Trophoblast cell (in vitro differentiated cells and primary cell): ENCODE measurements around the gene POU6F2.

ENCODE experiments used
- DNase-seq, 2 donors: peaks; one replicate each; pipeline ENCODE4 v3.0.0-alpha.2; 2016
- H2AFZ ChIP-seq: 2 replicates; pipeline ENCODE4 v1.6.1; 2013; ENCODE audit warnings: low read length, moderate library complexity, mild to moderate bottlenecking; ENCODE audit not compliant: insufficient read depth, poor library complexity
- H2AK5ac ChIP-seq: 2 replicates; pipeline ENCODE4 v1.6.1; 2013; ENCODE audit warnings: mild to moderate bottlenecking, low read length
- H2BK120ac ChIP-seq: 2 replicates; pipeline ENCODE4 v1.6.1; 2013; ENCODE audit warnings: low read length, mild to moderate bottlenecking, moderate library complexity; ENCODE audit not compliant: insufficient read depth, poor library complexity
- H2BK12ac ChIP-seq: 2 replicates; pipeline ENCODE4 v1.6.1; 2013; ENCODE audit warnings: mild to moderate bottlenecking, low read length, moderate library complexity
- H2BK5ac ChIP-seq: 2 replicates; pipeline ENCODE4 v1.6.1; 2013; ENCODE audit warnings: low read length, low read depth, moderate library complexity, mild to moderate bottlenecking; ENCODE audit not compliant: poor library complexity
- H3K14ac ChIP-seq: 2 replicates; pipeline ENCODE4 v1.6.1; 2013; ENCODE audit warnings: mild to moderate bottlenecking, low read length
- H3K18ac ChIP-seq: 2 replicates; pipeline ENCODE4 v1.6.1; 2013; ENCODE audit warnings: mild to moderate bottlenecking, low read length
- H3K23ac ChIP-seq: 2 replicates; pipeline ENCODE4 v1.6.1; 2013; ENCODE audit warnings: low read length
- H3K27ac ChIP-seq: 2 replicates; pipeline ENCODE4 v1.5.1; 2013; ENCODE audit warnings: low read depth, mild to moderate bottlenecking, inconsistent platforms, low read length, moderate library complexity
- H3K27me3 ChIP-seq: 2 replicates; pipeline ENCODE4 v1.6.1; 2013; ENCODE audit warnings: inconsistent platforms, mild to moderate bottlenecking, low read length, moderate library complexity; ENCODE audit not compliant: insufficient read depth
- H3K36me3 ChIP-seq, 2 experiments: 1 replicate in 1 of 2; 2 replicates in 1 of 2; pipeline ENCODE4 v1.6.1; 2013; ENCODE audit warnings: low read length in 2 of 2, mild to moderate bottlenecking in 2 of 2, moderate library complexity in 1 of 2; ENCODE audit not compliant: insufficient read depth in 2 of 2, control insufficient read depth in 1 of 2
- H3K4ac ChIP-seq: 2 replicates; pipeline ENCODE4 v1.6.1; 2013; ENCODE audit warnings: low read depth, mild to moderate bottlenecking, low read length, moderate library complexity
- H3K4me1 ChIP-seq, 2 experiments: 1 replicate in 1 of 2; 2 replicates in 1 of 2; pipeline ENCODE4 v1.6.1; 2013; ENCODE audit warnings: low read length in 2 of 2, mild to moderate bottlenecking in 2 of 2, moderate library complexity in 1 of 2; ENCODE audit not compliant: insufficient read depth in 2 of 2, control insufficient read depth in 1 of 2
- H3K4me2 ChIP-seq: 2 replicates; pipeline ENCODE4 v1.6.1; 2013; ENCODE audit warnings: inconsistent platforms, mild to moderate bottlenecking, low read length, moderate library complexity
- H3K4me3 ChIP-seq: 2 replicates; pipeline ENCODE4 v1.5.1; 2013; ENCODE audit warnings: mild to moderate bottlenecking, low read depth, low read length, inconsistent platforms
- H3K79me1 ChIP-seq: one replicate; pipeline ENCODE4 v1.6.1; 2013; ENCODE audit warnings: low read length
- H3K79me2 ChIP-seq: 2 replicates; pipeline ENCODE4 v1.6.1; 2013; ENCODE audit warnings: low read length, mild to moderate bottlenecking; ENCODE audit not compliant: control insufficient read depth, insufficient read depth, poor library complexity
- H3K9ac ChIP-seq: 2 replicates; pipeline ENCODE4 v1.6.1; 2013; ENCODE audit warnings: mild to moderate bottlenecking, low read length
- H3K9me3 ChIP-seq: 2 replicates; pipeline ENCODE4 v1.6.1; 2013; ENCODE audit warnings: low read depth, mild to moderate bottlenecking, control low read depth, inconsistent platforms, low read length; ENCODE audit not compliant: insufficient read depth
- H4K12ac ChIP-seq: 2 replicates; pipeline ENCODE4 v1.6.1; 2013; ENCODE audit warnings: low read depth, mild to moderate bottlenecking, low read length, moderate library complexity
- H4K8ac ChIP-seq: 2 replicates; pipeline ENCODE4 v1.6.1; 2013; ENCODE audit warnings: low read depth, mild to moderate bottlenecking, low read length, moderate library complexity
- H4K91ac ChIP-seq: one replicate; pipeline ENCODE4 v1.6.1; 2013; ENCODE audit warnings: low read depth, mild to moderate bottlenecking, low read length, moderate library complexity
- WGBS: extraction: QIAGEN DNeasy Blood & Tissue Kit; methylation state at CpG from one replicate; pipeline ENCODE4 v1.1.7; 2013; ENCODE audit warnings: missing lambda C conversion rate; ENCODE audit not compliant: insufficient read length, insufficient coverage; ENCODE audit errors: extremely low coverage; 5-methylcytosine and 5-hydroxymethylcytosine counted together

POU6F2 gene

DNA sequence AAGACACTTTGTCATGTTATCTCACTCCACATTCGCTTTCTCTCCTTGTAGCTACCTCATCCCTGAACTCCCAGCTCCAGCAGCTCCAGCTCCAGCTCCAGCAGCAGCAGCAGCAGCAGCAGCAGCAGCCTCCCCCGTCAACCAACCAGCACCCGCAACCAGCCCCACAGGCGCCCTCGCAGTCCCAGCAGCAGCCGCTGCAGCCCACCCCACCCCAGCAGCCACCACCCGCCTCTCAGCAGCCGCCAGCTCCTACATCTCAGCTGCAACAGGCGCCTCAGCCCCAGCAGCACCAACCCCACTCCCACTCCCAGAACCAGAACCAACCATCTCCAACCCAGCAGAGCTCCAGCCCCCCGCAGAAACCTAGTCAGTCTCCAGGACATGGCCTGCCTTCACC, 361.9 kb downstream of the POU6F2 start:
- Histone ChIP-seq H3K9me3 (no peaks in the 10 kb centered on the region), H2AFZ (no peak overlapping the region), H3K4ac (no peak overlapping the region), H3K4me1 (no peaks in the 10 kb centered on the region), H4K12ac (no peak overlapping the region), H3K4me2 (no peak overlapping the region), H3K79me1 (no peaks in the 10 kb centered on the region), H3K9ac (no peak overlapping the region), H2AK5ac (no peak overlapping the region), H2BK5ac (no peak overlapping the region), H3K27ac (no peak overlapping the region), H4K8ac (no peak overlapping the region), H3K27me3 (no peaks in the 10 kb centered on the region), H3K18ac (no peak overlapping the region), H2BK120ac (no peak overlapping the region), H3K79me2 (no peaks in the 10 kb centered on the region), H4K91ac (no peak overlapping the region), H3K36me3 (no peaks in the 10 kb centered on the region), H3K4me3 (peak overlapping the region; percentile 4), H3K14ac (no peak overlapping the region), H3K23ac (no peak overlapping the region), H2BK12ac (no peak overlapping the region)
- no CpG with 5 or more reads among the region's 10 CpGs for WGBS
- DNase-seq, result no peak

DNA sequence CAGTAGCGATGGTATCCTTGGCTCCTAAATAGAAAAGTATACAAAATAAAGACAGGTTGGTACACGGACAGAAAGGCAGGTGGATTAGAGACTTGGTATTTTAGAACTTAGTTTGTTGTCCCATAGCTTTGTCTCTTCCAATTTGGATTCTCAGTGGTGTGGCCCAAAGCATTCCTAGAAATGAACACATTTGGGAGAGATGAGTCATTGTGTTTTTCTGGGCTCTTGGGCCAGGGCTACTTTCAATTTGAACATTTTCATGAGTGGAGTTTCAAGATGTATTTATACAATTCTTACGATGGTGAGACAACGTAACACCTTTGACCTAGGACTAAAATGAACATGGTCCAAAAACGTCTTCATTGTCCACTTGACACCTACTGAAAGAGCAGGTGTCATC, 363.4 kb downstream of the POU6F2 start:
- H3K9ac ChIP-seq, result no peak overlapping the region
- no peak overlapping the region for H3K4me2 ChIP-seq
- H3K27ac ChIP-seq, result no peak overlapping the region
- no peaks in the 10 kb centered on the region for H3K79me2 ChIP-seq
- H3K9me3 ChIP-seq, result no peaks in the 10 kb centered on the region
- no peak overlapping the region for H4K12ac ChIP-seq
- no peak overlapping the region for H2BK5ac ChIP-seq
- H3K36me3 ChIP-seq, result no peaks in the 10 kb centered on the region
- H2AK5ac ChIP-seq, result no peak overlapping the region
- no peak overlapping the region for H2AFZ ChIP-seq
- H4K8ac ChIP-seq, result no peak overlapping the region
- no peak overlapping the region for H4K91ac ChIP-seq
- DNase-seq, result no peak
- H3K4ac ChIP-seq, result no peak overlapping the region
- no peaks in the 10 kb centered on the region for H3K4me1 ChIP-seq
- no peak overlapping the region for H3K14ac ChIP-seq
- no peak overlapping the region for H2BK120ac ChIP-seq
- no peaks in the 10 kb centered on the region for H3K79me1 ChIP-seq
- H3K23ac ChIP-seq, result no peak overlapping the region
- H3K27me3 ChIP-seq, result no peaks in the 10 kb centered on the region
- H3K4me3 ChIP-seq, result no peak overlapping the region
- no peak overlapping the region for H3K18ac ChIP-seq
- no peak overlapping the region for H2BK12ac ChIP-seq
- no CpG with 5 or more reads among the region's 5 CpGs for WGBS

DNA sequence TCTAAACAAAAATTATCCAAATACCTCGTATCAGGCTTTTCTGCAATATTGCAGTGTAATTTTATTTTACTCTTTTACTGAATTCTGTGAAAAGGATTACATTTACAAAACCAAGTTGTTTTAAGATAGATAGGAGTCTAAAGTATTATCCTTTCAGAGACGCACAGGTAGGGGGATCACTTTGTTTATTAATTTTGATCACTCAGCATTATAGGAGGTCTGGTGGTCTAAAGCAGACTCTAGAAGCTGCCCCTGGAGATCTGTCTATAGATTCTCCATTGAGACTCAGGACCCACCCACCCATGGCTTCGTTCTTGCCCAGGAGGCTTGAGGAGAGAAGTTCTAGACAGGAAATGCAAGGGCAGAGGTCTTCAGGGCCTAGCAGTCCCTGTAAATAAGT, 365.1 kb downstream of the POU6F2 start:
- H3K23ac ChIP-seq, result no peak overlapping the region
- H3K79me1 ChIP-seq, result no peaks in the 10 kb centered on the region
- no peaks in the 10 kb centered on the region for H3K4me1 ChIP-seq
- no peaks in the 10 kb centered on the region for H3K79me2 ChIP-seq
- H2BK5ac ChIP-seq, result no peak overlapping the region
- no peak overlapping the region for H3K4me3 ChIP-seq
- no peak overlapping the region for H2AK5ac ChIP-seq
- no peak overlapping the region for H3K18ac ChIP-seq
- no peaks in the 10 kb centered on the region for H3K36me3 ChIP-seq
- H3K9ac ChIP-seq, result no peak overlapping the region
- H3K4me2 ChIP-seq, result no peak overlapping the region
- no peaks in the 10 kb centered on the region for H3K27me3 ChIP-seq
- WGBS, result no CpG with 5 or more reads among the region's 3 CpGs
- H4K12ac ChIP-seq, result no peak overlapping the region
- H2AFZ ChIP-seq, result no peak overlapping the region
- H2BK120ac ChIP-seq, result no peak overlapping the region
- H3K4ac ChIP-seq, result no peak overlapping the region
- H4K8ac ChIP-seq, result no peak overlapping the region
- no peak overlapping the region for H3K14ac ChIP-seq
- no peak overlapping the region for H2BK12ac ChIP-seq
- no peak overlapping the region for H4K91ac ChIP-seq
- no peak overlapping the region for H3K27ac ChIP-seq
- DNase-seq, result no peak
- no peaks in the 10 kb centered on the region for H3K9me3 ChIP-seq

DNA sequence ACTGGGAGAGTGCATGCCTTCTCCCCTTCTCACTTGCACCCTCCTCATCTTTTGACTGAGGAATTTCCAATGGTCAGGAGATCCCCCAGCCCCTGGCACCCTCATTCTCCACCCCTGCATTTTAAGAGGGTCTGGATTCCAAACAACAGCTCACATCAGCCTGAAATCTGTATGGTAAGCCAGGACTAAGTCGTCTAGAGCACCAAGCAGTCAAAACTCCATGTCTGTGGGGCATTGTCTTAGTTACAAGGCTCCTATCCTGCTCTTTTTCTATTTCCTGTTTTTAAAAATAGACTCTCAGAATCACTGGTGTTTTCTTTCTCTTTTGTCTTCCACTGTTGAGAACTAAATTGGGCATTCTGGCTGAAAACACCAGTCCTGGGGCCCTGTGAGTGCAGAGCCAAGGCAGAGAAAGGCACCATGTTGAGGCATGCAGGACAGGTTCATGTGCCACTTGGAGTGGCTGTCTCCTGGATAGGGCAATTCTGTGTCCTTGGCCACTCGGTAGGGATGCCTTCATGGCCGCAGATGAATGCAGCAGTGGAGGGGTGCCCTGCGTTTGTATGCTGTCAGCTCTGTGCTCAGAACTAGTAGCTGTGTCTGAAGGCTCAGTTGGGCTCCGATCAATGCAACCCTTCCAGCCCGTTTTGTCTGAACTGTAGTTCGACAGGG, 371.9 kb downstream of the POU6F2 start:
- H2BK12ac ChIP-seq, result no peak overlapping the region
- no peak overlapping the region for H3K4me2 ChIP-seq
- no peak overlapping the region for H2AFZ ChIP-seq
- no peaks in the 10 kb centered on the region for H3K36me3 ChIP-seq
- no peaks in the 10 kb centered on the region for H3K79me2 ChIP-seq
- no peaks in the 10 kb centered on the region for H3K4me1 ChIP-seq
- no peak overlapping the region for H3K9ac ChIP-seq
- WGBS, result no CpG with 5 or more reads among the region's 7 CpGs
- no peaks in the 10 kb centered on the region for H3K27me3 ChIP-seq
- H3K4me3 ChIP-seq, result no peak overlapping the region
- no peak overlapping the region for H2AK5ac ChIP-seq
- H3K4ac ChIP-seq, result no peak overlapping the region
- H3K23ac ChIP-seq, result no peak overlapping the region
- H4K91ac ChIP-seq, result no peak overlapping the region
- H4K8ac ChIP-seq, result no peak overlapping the region
- H3K9me3 ChIP-seq, result no peaks in the 10 kb centered on the region
- H4K12ac ChIP-seq, result no peak overlapping the region
- H3K27ac ChIP-seq, result no peak overlapping the region
- no peak overlapping the region for H3K18ac ChIP-seq
- no peak overlapping the region for H3K14ac ChIP-seq
- peaks cover 1% of the 10 kb centered on the region for H3K79me1 ChIP-seq
- H2BK5ac ChIP-seq, result no peak overlapping the region
- H2BK120ac ChIP-seq, result no peak overlapping the region
- DNase-seq, result no peak
